ENCODE data around the gene COL23A1. TPM values are rescaled to one million over a fixed set of nuclear protein-coding genes. Genes with fewer than 3 reads are reported as not detected.

The COL23A1 gene
- total RNA-seq, 2 donors from 2014 or later = 0.16 to 0.24 TPM

DNA sequence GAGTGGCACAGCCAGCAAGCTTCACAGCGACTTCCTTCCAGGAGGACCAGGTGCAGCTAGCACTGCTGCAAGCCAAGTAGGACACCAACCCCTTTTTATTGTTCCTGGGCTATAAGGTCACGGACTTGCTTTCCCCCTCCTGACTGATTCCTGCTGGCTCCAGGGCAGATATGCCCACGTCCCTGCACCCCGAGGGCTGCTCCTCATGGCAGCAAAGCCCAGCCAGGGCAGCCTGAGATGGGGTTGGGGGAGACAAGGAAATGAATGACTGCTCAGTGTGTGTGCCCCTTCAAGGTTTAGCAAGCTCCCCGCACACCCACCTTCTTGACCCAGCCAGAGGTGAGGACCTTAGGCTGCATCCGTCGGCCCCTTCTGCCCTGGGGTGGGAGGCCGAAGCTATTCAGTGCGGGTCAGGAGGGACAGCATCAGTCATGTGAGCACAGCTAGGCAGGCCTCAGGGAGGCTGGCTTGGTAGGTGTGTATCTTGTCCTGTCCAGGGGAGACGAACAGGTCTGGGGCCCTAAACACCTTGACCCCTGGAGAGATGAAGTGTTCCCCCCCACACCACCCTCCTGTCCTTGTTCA, 221.4 kb downstream of the COL23A1 start:
- H3K4me3 Mint-ChIP-seq = no peak overlapping the region
- peaks cover 18% of the 10 kb centered on the region for H3K27me3 Mint-ChIP-seq
- peaks cover 6% of the 10 kb centered on the region for H3K4me1 Mint-ChIP-seq
- ATAC-seq (replicated peaks) = no peak
- H3K36me3 Mint-ChIP-seq (ENCODE audit: low read depth) = no peaks in the 10 kb centered on the region
- peaks cover 4% of the 10 kb centered on the region for H3K9me3 Mint-ChIP-seq
- no peak overlapping the region for H3K27ac Mint-ChIP-seq

DNA sequence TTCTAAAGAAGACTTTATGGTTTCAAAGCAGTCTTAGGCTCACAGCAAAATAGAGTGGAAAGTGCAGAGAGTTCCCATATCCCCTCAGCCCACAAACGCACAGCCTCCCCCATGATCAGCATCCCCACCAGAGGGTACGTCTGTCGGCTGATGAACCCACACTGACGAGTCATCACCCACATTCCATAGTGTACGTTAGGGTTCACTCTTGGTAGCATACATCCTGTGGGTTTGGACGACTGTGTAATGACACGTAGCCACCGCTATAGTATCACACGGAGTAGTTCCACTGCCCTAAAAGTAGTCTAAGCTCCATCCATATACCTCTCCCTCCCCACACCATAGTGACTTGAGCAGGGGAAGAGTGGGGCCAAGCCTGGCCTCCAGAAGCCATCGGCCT, 221.9 kb downstream of the COL23A1 start:
- Mint-ChIP-seq H3K4me3 (no peak overlapping the region), H3K4me1 (peaks cover 6% of the 10 kb centered on the region), H3K27ac (no peak overlapping the region), H3K27me3 (peaks cover 19% of the 10 kb centered on the region), H3K36me3 (ENCODE audit: low read depth) (no peaks in the 10 kb centered on the region), H3K9me3 (peaks cover 4% of the 10 kb centered on the region)
- ATAC-seq (replicated peaks) = no peak

DNA sequence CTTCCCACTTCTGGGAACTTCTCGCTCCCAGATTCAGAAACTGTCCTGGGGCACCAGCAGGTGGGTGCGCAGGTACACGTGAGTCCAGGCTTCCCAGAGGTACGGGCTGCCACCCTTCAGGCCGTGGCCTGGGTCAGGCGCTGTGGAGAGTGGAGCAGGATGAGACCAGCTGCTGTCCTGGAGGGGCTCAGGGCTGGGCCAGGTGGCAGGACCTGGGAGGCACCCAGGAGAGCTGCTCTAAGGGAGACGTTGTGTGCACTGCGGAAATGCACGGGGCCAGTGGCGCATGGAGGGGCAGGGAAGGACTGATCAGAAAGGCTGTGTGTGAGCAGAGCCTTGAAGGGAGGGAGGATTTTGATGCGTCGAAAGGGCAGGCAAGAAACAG, 222.5 kb downstream of the COL23A1 start:
- no peak for ATAC-seq (replicated peaks)
- Mint-ChIP-seq H3K4me3 (no peak overlapping the region), H3K36me3 (ENCODE audit: low read depth) (no peaks in the 10 kb centered on the region), H3K27me3 (peaks cover 19% of the 10 kb centered on the region), H3K9me3 (peaks cover 4% of the 10 kb centered on the region), H3K4me1 (peaks cover 6% of the 10 kb centered on the region), H3K27ac (no peak overlapping the region)

DNA sequence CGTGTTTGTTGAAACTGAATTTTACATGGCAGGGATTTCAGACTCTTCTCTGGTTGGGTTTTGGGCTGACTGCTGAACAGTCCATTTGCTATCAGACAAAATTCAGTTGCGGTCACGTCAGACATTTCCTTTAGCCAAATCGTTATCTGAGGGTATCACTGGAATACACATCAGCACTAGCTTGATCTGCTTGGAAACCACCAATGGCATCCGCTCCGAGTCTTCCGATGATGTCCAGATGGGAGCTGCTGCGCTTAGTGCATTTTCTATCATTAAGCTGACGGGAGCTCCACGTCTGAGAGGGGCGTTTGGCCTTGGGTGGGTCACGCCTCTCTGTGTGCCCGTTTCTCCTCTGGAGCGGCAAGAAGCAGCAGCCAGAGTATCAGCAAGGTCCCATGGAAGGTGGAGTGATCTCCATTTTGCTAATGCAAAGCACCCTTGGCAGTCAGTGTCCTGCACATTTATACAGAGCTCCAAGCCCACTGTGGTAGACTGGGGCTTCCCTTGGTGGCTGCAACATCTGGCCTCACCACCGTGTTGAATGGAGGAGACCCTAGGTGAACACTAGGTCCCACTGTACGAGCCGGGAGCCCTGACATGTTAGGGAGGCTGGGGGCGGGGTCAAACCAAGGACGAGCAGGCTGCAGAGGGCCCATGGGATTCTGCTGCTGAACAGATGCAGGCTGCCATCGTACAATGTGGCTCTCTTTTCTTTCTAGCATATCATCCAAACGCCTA, 223.0 kb downstream of the COL23A1 start:
- Mint-ChIP-seq H3K27me3 (peaks cover 19% of the 10 kb centered on the region), H3K36me3 (ENCODE audit: low read depth) (no peaks in the 10 kb centered on the region), H3K4me1 (peaks cover 6% of the 10 kb centered on the region), H3K9me3 (peaks cover 4% of the 10 kb centered on the region), H3K4me3 (no peak overlapping the region), H3K27ac (no peak overlapping the region)
- ATAC-seq (replicated peaks) = no peak

DNA sequence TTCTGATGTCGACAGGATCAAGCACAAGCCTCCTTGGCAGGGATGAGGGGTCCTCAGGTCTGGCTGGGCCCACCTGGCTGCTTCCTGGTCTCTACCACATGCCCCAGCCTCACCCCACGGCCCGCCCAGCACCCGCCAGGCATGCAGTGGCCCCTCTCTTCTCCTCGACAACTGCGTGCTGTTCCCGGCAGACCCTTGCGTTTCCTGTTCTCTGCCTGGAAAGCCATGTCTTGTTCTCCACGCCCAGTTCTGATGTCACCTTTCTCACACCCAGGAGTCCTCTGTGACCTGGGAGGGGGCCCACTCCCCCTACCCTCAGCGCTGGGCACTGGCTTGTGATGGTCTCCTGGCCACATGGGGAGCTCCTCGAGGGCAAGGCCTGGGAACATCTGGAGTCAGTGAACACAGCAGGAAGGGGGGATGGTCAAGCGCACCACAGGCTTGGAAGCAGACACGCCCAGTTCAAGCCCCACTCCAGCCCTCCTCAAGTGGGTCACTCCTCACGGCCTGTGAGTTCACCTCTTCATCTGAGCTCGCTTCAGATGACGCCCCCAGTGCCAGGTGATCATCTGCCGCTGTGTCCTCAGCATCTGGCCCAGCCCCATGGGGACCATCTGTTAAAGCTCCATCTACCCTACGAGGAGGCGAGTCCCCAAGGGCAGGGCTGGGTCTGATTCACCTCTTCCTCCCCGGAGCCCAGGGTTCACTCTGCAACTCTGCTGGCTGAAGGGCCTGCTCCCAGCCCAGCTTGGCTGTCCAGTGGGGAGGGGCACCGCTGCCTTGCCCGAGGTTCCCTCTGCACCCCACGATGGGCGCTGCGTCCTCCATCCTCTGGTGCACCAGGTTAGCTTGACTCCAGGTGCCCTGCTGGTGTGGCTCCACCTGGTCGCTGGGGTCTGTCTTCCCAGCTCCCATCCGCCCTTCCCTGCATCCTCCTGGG, 224.4 kb downstream of the COL23A1 start:
- peaks cover 19% of the 10 kb centered on the region for H3K27me3 Mint-ChIP-seq
- H3K9me3 Mint-ChIP-seq = peaks cover 4% of the 10 kb centered on the region
- no peaks in the 10 kb centered on the region for H3K36me3 Mint-ChIP-seq (ENCODE audit: low read depth)
- no peak overlapping the region for H3K4me3 Mint-ChIP-seq
- no peak for ATAC-seq (replicated peaks)
- peaks cover 6% of the 10 kb centered on the region for H3K4me1 Mint-ChIP-seq
- no peak overlapping the region for H3K27ac Mint-ChIP-seq

DNA sequence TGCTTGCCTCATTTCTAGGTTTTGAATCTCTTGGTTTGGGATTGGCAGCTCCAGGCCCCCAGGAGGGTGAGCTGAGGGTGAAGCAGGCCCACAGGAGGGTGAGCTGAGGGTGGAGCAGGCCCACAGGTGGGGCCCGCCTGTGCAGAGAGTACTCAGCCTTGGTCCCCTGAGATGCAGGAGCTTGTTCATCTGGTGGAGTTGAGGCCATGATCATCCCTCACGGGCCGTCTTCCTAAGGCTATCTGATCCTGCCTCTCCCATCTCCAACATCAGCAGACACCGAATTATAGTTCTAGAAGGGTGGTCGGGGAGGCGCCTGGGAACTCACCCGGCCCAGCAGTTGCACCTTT, 225.9 kb downstream of the COL23A1 start:
- Mint-ChIP-seq H3K4me1 (peaks cover 6% of the 10 kb centered on the region), H3K27me3 (peaks cover 15% of the 10 kb centered on the region), H3K4me3 (no peak overlapping the region), H3K27ac (no peak overlapping the region), H3K9me3 (no peaks in the 10 kb centered on the region), H3K36me3 (ENCODE audit: low read depth) (no peaks in the 10 kb centered on the region)
- ATAC-seq (replicated peaks) = no peak

DNA sequence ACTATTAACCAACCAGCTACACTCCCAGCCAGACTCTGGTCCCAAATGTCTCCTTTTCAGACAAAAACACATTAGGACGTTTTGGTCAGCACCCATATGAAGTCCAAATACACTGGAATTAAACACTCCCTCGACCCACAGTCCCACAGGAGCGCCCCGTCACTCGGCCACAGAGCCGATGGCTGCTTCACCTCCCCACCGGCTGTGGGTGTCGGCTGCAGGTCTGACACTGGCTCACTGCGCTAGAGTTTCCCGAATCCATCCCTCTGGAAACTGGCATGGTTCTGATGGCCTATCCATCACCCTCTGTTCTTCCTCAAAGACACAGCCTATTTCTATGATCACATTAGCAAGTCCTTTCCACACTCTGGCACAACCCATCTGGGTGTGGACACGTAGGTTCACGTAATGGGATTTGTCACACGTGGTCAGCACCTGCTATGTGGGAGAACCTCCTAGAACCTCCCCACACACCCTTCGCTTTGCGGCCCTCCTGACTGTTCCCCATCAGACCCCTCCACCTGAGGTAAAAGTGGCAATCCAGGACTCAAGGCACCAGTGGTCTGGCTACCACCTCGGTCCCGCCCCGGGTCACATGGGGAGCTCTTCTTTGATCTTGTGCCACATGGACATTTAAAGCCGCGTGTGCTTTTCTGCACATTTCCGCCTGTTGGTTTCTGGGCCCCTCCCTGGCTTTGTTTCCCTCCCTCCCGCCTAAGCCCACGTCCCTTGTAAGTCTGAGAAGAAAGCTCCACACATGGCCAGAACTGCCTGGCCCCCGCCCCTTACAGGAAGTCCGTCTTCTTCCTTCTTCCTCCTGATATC, 226.5 kb downstream of the COL23A1 start:
- H3K4me3 Mint-ChIP-seq = no peak overlapping the region
- no peaks in the 10 kb centered on the region for H3K36me3 Mint-ChIP-seq (ENCODE audit: low read depth)
- peaks cover 6% of the 10 kb centered on the region for H3K4me1 Mint-ChIP-seq
- ATAC-seq (replicated peaks) = no peak
- no peak overlapping the region for H3K27ac Mint-ChIP-seq
- H3K9me3 Mint-ChIP-seq = no peaks in the 10 kb centered on the region
- H3K27me3 Mint-ChIP-seq = peaks cover 15% of the 10 kb centered on the region

DNA sequence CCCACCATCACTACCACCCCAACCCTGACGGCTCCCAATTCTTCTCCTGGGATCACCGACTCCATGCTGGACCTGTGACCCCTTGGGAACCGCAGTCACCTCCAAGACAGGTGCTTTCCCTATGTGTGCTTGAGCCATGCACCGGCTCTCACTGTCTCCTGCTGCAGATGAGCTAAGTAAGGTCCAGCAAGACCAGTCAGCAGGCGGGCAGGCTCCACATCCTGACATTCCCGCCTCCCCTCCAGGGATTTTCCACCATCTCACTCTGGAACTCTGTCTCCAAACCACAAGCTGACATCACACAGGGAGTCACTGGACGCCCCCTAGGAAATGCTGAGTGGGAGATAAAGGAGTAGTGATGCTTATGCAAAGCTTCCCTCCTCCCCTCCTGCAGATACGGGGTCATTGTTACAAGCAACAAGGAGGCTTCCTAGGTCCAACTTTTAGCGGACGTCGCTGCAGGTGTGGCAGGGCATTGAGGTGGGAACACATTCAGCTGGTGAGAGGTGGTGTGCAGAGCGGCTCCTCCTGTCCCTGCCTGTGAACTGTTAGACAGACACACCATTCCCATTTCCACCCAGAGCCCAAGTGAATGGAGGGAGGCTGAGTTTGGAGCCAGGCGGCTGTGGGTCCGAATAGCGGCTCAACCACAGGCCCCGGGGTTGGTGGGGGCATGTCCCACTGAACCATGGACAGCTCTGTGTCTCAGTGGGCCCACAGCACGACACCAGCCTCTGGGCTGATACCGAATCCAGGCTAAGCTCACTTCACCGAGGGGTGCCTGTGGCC, 228.3 kb downstream of the COL23A1 start:
- H3K9me3 Mint-ChIP-seq = no peaks in the 10 kb centered on the region
- no peak overlapping the region for H3K4me3 Mint-ChIP-seq
- H3K4me1 Mint-ChIP-seq = peaks cover 6% of the 10 kb centered on the region
- H3K27me3 Mint-ChIP-seq = peaks cover 13% of the 10 kb centered on the region
- H3K36me3 Mint-ChIP-seq (ENCODE audit: low read depth) = no peaks in the 10 kb centered on the region
- no peak overlapping the region for H3K27ac Mint-ChIP-seq
- no peak for ATAC-seq (replicated peaks)

DNA sequence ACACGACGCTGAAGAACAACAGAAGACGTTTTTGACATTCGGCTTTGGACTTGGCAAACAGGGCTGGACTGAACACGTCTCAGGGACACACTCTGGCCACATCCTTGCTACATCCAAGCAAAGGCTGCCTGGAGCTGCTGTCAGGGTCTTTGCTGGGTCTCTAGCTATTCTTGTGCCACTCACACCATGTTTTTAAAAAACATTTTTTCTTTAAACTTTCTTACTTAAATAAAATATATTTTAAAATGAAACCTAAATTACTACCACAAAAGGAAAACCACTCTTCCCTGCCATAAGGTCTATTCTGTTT, 229.3 kb downstream of the COL23A1 start:
- Mint-ChIP-seq H3K27me3 (peaks cover 12% of the 10 kb centered on the region), H3K27ac (no peak overlapping the region), H3K9me3 (no peaks in the 10 kb centered on the region), H3K4me1 (no peaks in the 10 kb centered on the region), H3K4me3 (no peak overlapping the region), H3K36me3 (ENCODE audit: low read depth) (no peaks in the 10 kb centered on the region)
- no peak for ATAC-seq (replicated peaks)

DNA sequence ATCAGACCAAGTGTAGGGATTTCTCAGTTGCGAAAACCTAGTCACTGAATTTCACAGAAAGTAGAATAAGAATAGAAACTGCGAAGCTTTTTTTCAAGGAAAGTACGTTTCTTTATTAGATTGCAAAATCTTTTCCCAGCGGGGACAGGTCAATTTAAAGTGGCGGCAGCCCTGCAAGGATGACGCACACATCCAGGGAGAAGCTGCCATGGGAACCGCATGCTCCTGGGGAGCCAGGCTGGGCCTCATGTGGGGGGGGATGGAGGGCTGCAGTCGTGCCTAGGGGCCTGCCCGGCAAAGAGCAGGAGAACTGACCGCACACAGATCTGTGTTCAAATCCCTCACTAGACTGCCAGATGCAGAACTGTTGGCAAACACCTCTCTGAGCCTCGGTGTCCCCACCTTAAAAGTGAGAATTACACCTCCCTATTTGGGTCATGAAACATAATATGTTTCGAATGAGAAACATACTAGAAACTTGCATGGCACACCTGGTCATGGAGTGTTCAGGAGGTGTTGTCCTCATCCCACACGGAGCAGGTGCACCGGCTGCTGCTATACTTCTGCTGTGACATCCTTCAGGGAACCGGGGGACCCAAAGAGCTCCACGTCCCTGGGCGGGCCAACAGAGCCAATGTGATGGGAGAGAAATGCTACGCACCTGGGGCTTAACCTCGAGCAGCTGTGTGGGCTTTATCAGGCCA, 229.8 kb downstream of the COL23A1 start:
- H3K4me1 Mint-ChIP-seq = no peaks in the 10 kb centered on the region
- no peaks in the 10 kb centered on the region for H3K36me3 Mint-ChIP-seq (ENCODE audit: low read depth)
- no peak for ATAC-seq (replicated peaks)
- no peak overlapping the region for H3K4me3 Mint-ChIP-seq
- H3K27me3 Mint-ChIP-seq = peaks cover 13% of the 10 kb centered on the region
- H3K9me3 Mint-ChIP-seq = no peaks in the 10 kb centered on the region
- H3K27ac Mint-ChIP-seq = no peak overlapping the region

DNA sequence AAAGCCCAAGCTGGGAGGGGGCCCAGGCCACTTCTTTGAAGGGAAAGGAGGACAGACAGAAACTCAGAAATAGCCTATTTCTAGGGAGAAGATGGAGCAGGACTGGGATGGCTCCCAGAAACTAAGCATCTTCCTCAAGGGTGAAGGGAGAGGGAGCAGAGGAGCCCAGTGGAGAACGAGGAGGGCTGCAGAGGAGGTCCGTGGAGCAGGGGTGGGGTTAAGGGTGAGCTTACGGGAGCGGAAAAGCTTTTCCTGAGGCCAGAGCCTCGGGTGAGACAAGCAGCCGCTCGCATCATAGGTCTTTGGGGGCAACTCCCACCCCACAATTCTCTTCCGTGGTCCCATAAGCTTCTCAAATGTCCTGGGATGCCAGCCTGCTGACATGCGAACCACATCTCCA, 230.5 kb downstream of the COL23A1 start:
- Mint-ChIP-seq H3K4me3 (no peak overlapping the region), H3K27me3 (peaks cover 13% of the 10 kb centered on the region), H3K9me3 (no peaks in the 10 kb centered on the region), H3K27ac (no peak overlapping the region), H3K36me3 (ENCODE audit: low read depth) (no peaks in the 10 kb centered on the region), H3K4me1 (no peaks in the 10 kb centered on the region)
- ATAC-seq (replicated peaks) = no peak

DNA sequence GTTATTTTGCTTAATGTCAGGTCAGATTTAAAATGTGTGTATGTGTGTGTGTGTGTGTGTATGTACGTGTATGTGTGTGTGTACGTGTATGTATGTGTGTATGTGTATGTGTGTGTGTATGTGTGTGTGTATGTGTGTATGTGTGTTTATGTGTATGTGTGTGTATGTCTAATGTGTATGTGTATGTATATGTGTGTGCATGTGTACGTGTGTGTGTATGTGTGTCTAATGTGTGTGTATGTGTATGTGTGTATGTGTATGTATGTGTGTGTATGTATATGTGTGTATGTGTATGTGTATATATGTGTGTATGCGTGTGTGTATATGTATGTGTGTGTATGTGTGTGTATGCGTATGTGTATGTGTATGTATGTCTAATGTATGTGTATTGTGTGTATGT, 232.5 kb downstream of the COL23A1 start:
- H3K4me3 Mint-ChIP-seq = no peak overlapping the region
- no peaks in the 10 kb centered on the region for H3K9me3 Mint-ChIP-seq
- H3K4me1 Mint-ChIP-seq = no peaks in the 10 kb centered on the region
- no peaks in the 10 kb centered on the region for H3K36me3 Mint-ChIP-seq (ENCODE audit: low read depth)
- H3K27ac Mint-ChIP-seq = no peak overlapping the region
- peaks cover 11% of the 10 kb centered on the region for H3K27me3 Mint-ChIP-seq
- ATAC-seq (replicated peaks) = no peak

DNA sequence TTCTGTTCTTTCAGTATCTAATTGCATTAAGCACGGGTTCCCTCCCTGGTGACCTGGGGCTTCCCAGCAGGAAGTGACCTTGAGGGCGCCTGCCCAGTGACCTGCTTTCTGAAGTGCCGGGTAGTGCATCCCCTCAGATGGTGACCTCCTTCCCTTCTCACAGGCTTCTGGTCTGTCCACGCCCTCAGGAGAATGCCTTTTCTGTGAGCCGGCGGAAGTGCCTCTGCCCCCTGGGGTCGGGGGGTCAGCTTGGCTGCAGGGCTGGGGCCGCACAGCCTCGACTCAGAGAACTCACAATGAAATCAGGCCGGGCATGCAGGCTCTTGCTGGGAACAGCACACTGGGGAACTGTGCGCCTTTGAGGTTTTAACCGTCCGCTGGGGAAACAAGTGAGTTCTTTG, 233.1 kb downstream of the COL23A1 start:
- Mint-ChIP-seq H3K9me3 (no peaks in the 10 kb centered on the region), H3K27ac (no peak overlapping the region), H3K36me3 (ENCODE audit: low read depth) (no peaks in the 10 kb centered on the region), H3K4me1 (no peaks in the 10 kb centered on the region), H3K27me3 (peaks cover 11% of the 10 kb centered on the region), H3K4me3 (no peak overlapping the region)
- ATAC-seq (replicated peaks) = no peak
